Measurements from ENCODE around the gene SMOC2. TPM values are rescaled to one million over a fixed set of nuclear protein-coding genes. Genes with fewer than 3 reads are reported as not detected.

Gene SMOC2
- total and polyA plus RNA-seq, 2 of the 4 experiments (the other 2 are of a cell fraction): not detected

DNA sequence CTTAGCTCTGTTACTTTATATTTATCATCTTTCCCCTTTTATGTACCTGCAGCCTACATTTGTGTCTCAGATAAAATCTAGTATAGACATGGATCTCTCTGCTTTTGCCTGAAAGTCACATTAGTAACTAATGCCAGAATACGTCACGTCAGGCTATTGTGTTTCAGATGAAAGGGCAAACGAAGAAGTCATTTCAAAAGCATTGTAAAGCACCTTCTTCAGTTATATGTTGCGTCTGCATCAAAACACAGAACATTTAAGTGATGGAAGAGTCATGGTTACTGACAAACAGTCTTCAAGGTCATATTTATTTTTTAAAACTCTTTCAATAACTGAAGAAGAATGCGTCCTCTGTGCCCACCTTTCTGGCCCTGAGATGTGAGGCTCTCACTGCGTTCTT lies 119.1 kb downstream of the SMOC2 start:
- ChIA-PET CTCF (no interaction called here), POLR2A (ENCODE audit: unreplicated experiment) (no interaction called here)
- H3K9me3 ChIP-seq (ENCODE audit: control insufficient read depth, insufficient read depth, low read length): peaks cover 28% of the 10 kb centered on the region
- H2BK20ac ChIP-seq (ENCODE audit: low read depth, low read length): no peak overlapping the region
- H3K79me1 ChIP-seq (ENCODE audit: low read depth in 1 of 2, low read length in 2 of 2): no peaks in the 10 kb centered on the region
- H2BK5ac ChIP-seq (ENCODE audit: low read depth, low read length, poor library complexity, severe bottlenecking): no peak overlapping the region
- WGBS, 2 experiments (ENCODE audit: extremely low coverage in 2 of 2, insufficient read length in 1 of 2): no CpG with 5 or more reads among the region's 6 CpGs
- no peak overlapping the region for H2BK120ac ChIP-seq (ENCODE audit: low read depth, low read length)
- no peaks in the 10 kb centered on the region for H4K20me1 ChIP-seq (ENCODE audit: insufficient read depth, low read length)
- H2AK5ac ChIP-seq (ENCODE audit: low read depth, low read length): no peak overlapping the region
- H3K18ac ChIP-seq (ENCODE audit: low read depth, low read length): no peak overlapping the region
- no peak for ATAC-seq (ENCODE audit: low read depth)
- H3K4me2 ChIP-seq (ENCODE audit: low read depth, low read length): no peak overlapping the region
- no peak overlapping the region for H4K91ac ChIP-seq (ENCODE audit: insufficient read depth, low read depth, low read length)
- no peak overlapping the region for H2BK15ac ChIP-seq (ENCODE audit: low read depth, low read length)
- no peak overlapping the region for H2AFZ ChIP-seq (replicated peaks; ENCODE audit: low read length, poor library complexity)
- no peaks in the 10 kb centered on the region for H3K9me1 ChIP-seq (ENCODE audit: insufficient read depth, low read length)
- BruUV-seq (replicated peaks): no TSS peak
- H3K4ac ChIP-seq (ENCODE audit: low read depth, low read length): no peak overlapping the region
- H3K36me3 ChIP-seq (ENCODE audit: control insufficient read depth, insufficient read depth, low read length): no peaks in the 10 kb centered on the region
- intact Hi-C loops (cut with micrococcal nuclease) (no loop called here), in situ Hi-C loops (cut with MboI; ENCODE audit: low sequenced_read_pairs) (no loop called here), dilution Hi-C loops (cut with HindIII; ENCODE audit: low sequenced_read_pairs, unreplicated experiment) (no loop called here)
- no peak for TF ChIP-seq RCOR1 (IDR thresholded peaks at IDR 0.05; ENCODE audit: insufficient replicate concordance, low read length)
- TF ChIP-seq USF2 (IDR thresholded peaks at IDR 0.05; ENCODE audit: low read depth, low read length): no peak
- no peak for TF ChIP-seq POLR2A (IDR thresholded peaks at IDR 0.05; ENCODE audit: low read depth, low read length)
- no peak for TF ChIP-seq CEBPB (IDR thresholded peaks at IDR 0.05; ENCODE audit: low read depth, low read length)
- no peak for TF ChIP-seq RFX5 (IDR thresholded peaks at IDR 0.05; ENCODE audit: low read depth, low read length)
- TF ChIP-seq FOS (IDR thresholded peaks at IDR 0.05; ENCODE audit: low read depth, low read length): no peak
- TF ChIP-seq SMC3 (IDR thresholded peaks at IDR 0.05; ENCODE audit: low read depth, low read length): no peak
- TF ChIP-seq MAFK (IDR thresholded peaks at IDR 0.05; ENCODE audit: low read depth, low read length): no peak
- no peak for TF ChIP-seq CHD1 (IDR thresholded peaks at IDR 0.05; ENCODE audit: low read depth, low read length)
- no peak for TF ChIP-seq MXI1 (IDR thresholded peaks at IDR 0.05; ENCODE audit: borderline replicate concordance, low read depth, low read length)
- TF ChIP-seq RAD21 (IDR thresholded peaks at IDR 0.05; ENCODE audit: low read length): no peak
- no peak for TF ChIP-seq NFE2L2 (IDR thresholded peaks at IDR 0.05; ENCODE audit: low read depth, low read length)
- no peak for TF ChIP-seq CTCF (conservative IDR thresholded peaks at IDR 0.05; ENCODE audit: low read depth, low read length)
- TF ChIP-seq ELK1 (IDR thresholded peaks at IDR 0.05; ENCODE audit: borderline replicate concordance, low read depth, low read length): no peak
- no peak for TF ChIP-seq BHLHE40 (IDR thresholded peaks at IDR 0.05; ENCODE audit: low read depth, low read length)
- TF ChIP-seq MAZ (IDR thresholded peaks at IDR 0.05; ENCODE audit: borderline replicate concordance, low read depth, low read length): no peak
- no peak overlapping the region for H3K9ac ChIP-seq (ENCODE audit: low read depth, low read length)
- no peak overlapping the region for H3K23ac ChIP-seq (ENCODE audit: low read depth, low read length)
- DNase-seq: no peak
- H3K27me3 ChIP-seq (ENCODE audit: control insufficient read depth, insufficient read depth, low read length): no peaks in the 10 kb centered on the region
- no peaks in the 10 kb centered on the region for H3K4me1 ChIP-seq (ENCODE audit: control insufficient read depth, insufficient read depth, low read length)
- H3K56ac ChIP-seq (ENCODE audit: extremely low read depth, insufficient read depth, low read length): no peak overlapping the region
- H2AK9ac ChIP-seq (replicated peaks; ENCODE audit: low read depth, low read length, poor library complexity): no peak overlapping the region
- H4K5ac ChIP-seq (ENCODE audit: low read depth, low read length): no peak overlapping the region
- H3K27ac ChIP-seq (ENCODE audit: insufficient read depth, low read length): no peak overlapping the region
- no peak overlapping the region for H3K14ac ChIP-seq (replicated peaks; ENCODE audit: low read depth, low read length)
- no peak overlapping the region for H4K8ac ChIP-seq (ENCODE audit: low read depth in 2 of 2, low read length in 2 of 2)
- no peak overlapping the region for H3K4me3 ChIP-seq (ENCODE audit: insufficient read depth, low read depth, low read length)

Data from IMR-90 (cell line).